Cardiac fibroblast (primary cell): Measurements from ENCODE around the gene CRACR2B.

Experiments used
- DNase-seq, 2 donors: peaks; one replicate each; pipeline versions ENCODE4 v3.0.0 to v3.0.0-alpha.2; 2010; ENCODE audit warnings: low read depth in 2 of 2
- H3K4me3 ChIP-seq, 2 donors: replicated peaks in 1 of 2; 1 replicate in 1 of 2; 2 replicates in 1 of 2; pipeline ENCODE4 v1.5.1; 2011; ENCODE audit warnings: low read depth in 2 of 2, low read length in 2 of 2, mild to moderate bottlenecking in 2 of 2, moderate library complexity in 1 of 2
- TF ChIP-seq, protein P1 (sequence below): IDR thresholded peaks from one replicate; pipeline ENCODE4 v1.5.1; 2011; ENCODE audit warnings: low read depth, mild to moderate bottlenecking, low read length, inconsistent platforms

The CRACR2B gene

DNA sequence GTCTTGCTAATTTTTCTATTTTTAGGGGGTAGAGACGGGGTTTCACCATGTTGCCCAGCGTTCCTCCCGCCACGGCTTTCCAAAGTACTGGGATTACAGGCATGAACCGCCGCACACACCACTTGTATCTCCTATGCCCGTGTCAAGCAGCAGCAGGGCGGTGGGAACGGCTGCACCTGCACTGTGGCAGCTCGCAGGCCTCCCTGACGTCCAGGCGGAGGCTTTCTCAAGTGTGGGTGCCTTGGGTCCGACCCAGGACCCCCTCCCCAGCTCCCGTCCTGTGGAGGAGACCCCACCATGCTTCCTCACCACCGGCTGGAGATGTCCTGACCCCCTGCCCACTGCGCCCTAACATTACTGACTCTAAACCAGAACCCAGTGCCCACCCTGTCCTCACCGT, 40.7 kb downstream of the CRACR2B start:
- TF ChIP-seq, protein P1, sequence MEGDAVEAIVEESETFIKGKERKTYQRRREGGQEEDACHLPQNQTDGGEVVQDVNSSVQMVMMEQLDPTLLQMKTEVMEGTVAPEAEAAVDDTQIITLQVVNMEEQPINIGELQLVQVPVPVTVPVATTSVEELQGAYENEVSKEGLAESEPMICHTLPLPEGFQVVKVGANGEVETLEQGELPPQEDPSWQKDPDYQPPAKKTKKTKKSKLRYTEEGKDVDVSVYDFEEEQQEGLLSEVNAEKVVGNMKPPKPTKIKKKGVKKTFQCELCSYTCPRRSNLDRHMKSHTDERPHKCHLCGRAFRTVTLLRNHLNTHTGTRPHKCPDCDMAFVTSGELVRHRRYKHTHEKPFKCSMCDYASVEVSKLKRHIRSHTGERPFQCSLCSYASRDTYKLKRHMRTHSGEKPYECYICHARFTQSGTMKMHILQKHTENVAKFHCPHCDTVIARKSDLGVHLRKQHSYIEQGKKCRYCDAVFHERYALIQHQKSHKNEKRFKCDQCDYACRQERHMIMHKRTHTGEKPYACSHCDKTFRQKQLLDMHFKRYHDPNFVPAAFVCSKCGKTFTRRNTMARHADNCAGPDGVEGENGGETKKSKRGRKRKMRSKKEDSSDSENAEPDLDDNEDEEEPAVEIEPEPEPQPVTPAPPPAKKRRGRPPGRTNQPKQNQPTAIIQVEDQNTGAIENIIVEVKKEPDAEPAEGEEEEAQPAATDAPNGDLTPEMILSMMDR: no peak
- DNase-seq: no peak
- no peak overlapping the region for H3K4me3 ChIP-seq

DNA sequence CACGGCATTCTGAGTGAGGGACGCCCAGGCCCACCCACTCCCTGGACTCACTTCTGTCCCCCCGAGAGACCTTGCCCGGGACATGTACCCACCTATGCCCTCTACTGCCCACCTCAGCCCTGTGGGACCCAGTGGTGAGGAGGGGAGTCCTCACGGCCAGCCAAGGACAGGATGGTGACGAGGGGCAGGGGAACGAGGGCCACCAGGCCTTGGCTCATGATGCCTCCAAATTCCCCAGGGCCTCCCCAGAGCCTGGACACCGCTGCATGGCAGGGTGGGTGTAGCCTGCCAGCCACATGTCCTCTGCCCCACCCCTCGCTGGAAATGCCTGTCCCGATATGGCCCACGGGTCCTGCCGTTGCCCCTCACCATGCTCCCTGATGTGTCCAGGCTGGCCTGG, 41.1 kb downstream of the CRACR2B start:
- DNase-seq: no peak
- H3K4me3 ChIP-seq: no peak overlapping the region
- TF ChIP-seq, protein P1: no peak

DNA sequence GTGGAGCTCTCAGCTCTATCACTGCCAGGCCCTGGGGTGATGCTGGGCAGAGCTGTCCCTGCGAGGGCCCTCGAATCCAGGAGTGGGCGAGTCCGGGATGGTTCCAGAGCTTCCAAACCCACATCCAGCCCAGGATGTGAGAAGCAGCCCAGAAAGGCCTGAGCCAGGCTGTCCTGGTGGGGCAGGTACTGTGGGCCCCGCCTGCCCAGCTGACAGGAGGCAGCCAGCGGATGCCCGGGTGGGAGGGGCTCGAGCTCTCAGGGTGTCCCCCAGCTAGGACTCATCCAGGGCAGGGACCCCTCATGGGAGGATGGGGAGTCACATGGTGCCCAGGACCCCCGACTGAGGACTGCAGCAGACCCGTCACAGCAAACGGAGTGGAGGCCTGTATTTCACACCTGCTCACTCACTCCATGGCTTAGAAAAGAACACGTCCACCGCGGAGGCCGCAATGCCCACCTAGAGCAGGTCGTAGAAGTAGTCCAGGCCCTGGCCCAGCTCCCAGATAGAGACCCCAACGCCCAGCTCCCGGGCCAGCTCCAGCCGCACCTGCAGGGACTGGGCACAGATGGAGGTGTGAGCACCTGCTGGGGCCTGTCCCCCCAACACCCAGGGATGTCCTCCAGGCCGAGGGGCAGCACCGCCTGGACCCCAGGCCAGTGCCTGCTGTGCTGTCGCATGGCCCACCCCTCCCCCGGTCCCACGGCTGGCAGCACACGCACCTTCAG, 41.8 kb downstream of the CRACR2B start:
- no peak overlapping the region for H3K4me3 ChIP-seq
- TF ChIP-seq, protein P1: no peak

DNA sequence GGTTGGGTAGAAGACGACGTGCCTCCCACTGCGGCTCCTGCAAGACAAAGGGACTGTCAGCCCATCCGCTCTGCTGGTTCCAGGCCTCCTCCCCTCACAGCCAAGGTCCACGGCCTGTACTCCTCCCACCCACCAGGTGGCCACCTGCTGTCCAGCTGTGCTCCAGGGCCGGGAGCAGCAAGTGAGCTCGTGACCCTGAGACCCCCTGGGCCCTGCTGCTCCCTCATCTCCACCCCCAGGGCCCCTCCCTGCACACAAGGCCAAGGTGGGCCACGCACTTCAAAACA, 42.4 kb downstream of the CRACR2B start:
- no peak for DNase-seq
- TF ChIP-seq, protein P1: peak; percentile 24
- no peak overlapping the region for H3K4me3 ChIP-seq

More for the DNA sequence above, 41.8 kb downstream of the CRACR2B start:
- no peak for DNase-seq

DNA sequence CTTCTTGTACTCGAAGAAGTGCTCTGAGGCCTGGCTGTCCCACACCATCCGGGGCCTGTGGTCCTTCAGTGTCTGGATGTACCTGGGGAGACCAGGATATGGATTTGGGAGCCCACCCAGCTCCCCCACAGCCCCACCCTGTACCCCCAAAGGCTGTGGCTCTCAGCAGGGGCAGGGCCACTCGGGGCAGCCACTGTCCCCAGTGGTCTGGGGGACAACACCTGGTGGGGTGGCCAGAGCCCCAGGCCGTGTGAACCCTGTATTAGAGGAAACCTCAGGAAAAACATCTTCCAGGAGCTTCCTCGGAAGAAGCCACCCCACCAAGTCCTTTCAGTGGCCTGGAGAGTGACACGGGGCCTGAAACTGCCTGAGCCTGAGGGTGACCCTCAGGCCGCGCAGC, 42.7 kb downstream of the CRACR2B start:
- DNase-seq: no peak
- no peak overlapping the region for H3K4me3 ChIP-seq
- TF ChIP-seq, protein P1: no peak

DNA sequence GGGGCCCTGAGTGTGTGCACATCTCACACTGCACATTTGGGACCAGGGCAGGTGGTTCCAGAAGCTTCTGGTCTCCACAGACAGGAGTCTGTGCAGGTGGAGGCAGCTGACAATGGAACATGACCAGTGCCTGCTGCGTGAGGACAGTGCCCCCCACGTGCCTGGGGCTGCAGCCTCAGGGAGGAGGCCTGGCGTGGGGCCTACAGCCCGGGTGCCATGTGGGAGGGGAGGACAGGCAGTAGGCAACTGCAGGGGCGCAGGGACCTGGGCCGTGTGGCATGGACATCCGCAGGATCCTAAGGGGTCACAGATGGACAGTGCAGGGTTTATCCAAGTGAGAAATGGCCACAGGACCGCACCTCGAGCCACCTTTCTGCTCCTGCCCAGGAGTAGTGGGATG, 43.8 kb downstream of the CRACR2B start:
- TF ChIP-seq, protein P1: no peak

DNA sequence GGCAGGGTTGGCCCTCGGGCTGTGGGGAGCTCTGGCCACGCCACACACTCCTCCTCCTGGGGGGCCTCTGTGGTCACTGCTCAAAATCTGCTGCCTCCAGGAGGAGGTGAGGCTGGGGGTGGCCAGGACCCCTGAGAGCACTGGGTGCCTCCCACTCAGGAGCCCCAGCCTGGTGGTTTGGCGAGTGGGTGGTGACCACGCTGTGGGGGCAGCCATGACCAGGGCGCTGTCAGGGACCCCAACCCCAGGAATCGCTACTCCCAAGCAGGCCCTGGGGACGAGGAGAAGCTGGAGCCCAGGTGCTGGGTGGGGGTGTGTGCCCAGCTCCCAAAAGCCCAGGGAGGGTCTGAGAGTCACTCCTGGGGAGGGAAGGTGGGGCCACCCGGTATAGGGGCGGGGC, 45.1 kb downstream of the CRACR2B start:
- H3K4me3 ChIP-seq: no peak overlapping the region
- DNase-seq: no peak
- TF ChIP-seq, protein P1: no peak

More for the DNA sequence above, 43.8 kb downstream of the CRACR2B start:
- DNase-seq: no peak
- H3K4me3 ChIP-seq: no peak overlapping the region
